Common myeloid progenitor, CD34-positive (primary cell): Measurements from ENCODE around the gene RALGDS. TPM values are rescaled to one million over a fixed set of nuclear protein-coding genes. Genes with fewer than 3 reads are reported as not detected.
"Not testable (repeated sequence)": the region's sequence is repeated elsewhere in the genome, so short reads cannot be mapped to it uniquely, and the experiment has no call there.

ENCODE experiments used
- CTCF ChIA-PET: fragments of 350-600 bp; sonication (Branson Sonifier 250); formaldehyde crosslinking; loops from one replicate; lab custom pipeline; 2021; ENCODE audit warnings: antibody characterized with exemption; lab: Charles Lee
- POLR2A ChIA-PET: fragments of 350-600 bp; sonication (Branson Sonifier 250); formaldehyde crosslinking; loops from one replicate; lab custom pipeline; 2021; ENCODE audit warnings: antibody characterized with exemption; lab: Charles Lee
- DNase-seq, 3 donors: peaks; one replicate each; pipeline versions ENCODE4 v3.0.0 to v3.0.0-alpha.2; 2013
- H3K27ac ChIP-seq, 2 experiments: 1 replicate in 1 of 2; 2 replicates in 1 of 2; pipeline ENCODE4 v1.7.0; 2013; ENCODE audit warnings: inconsistent platforms in 2 of 2, low read length in 2 of 2, mild to moderate bottlenecking in 2 of 2, low read depth in 1 of 2, moderate library complexity in 1 of 2; ENCODE audit not compliant: severe bottlenecking in 2 of 2, insufficient read depth in 1 of 2, poor library complexity in 1 of 2
- H3K27me3 ChIP-seq, 5 experiments: replicated peaks in 2 of 5; 1 replicate in 3 of 5; 2 replicates in 2 of 5; pipeline versions ENCODE4 v1.6.1 to v1.7.0; 2013; ENCODE audit warnings: low read length in 4 of 5, mild to moderate bottlenecking in 2 of 5, moderate library complexity in 2 of 5, inconsistent platforms in 1 of 5; ENCODE audit not compliant: insufficient read depth in 5 of 5, control insufficient read depth in 4 of 5
- H3K36me3 ChIP-seq, 4 experiments: 1 replicate in 2 of 4; 2 replicates in 2 of 4; pipeline versions ENCODE4 v1.6.1 to v1.7.0; 2013; ENCODE audit warnings: low read length in 3 of 4, control low read depth in 1 of 4, mild to moderate bottlenecking in 1 of 4; ENCODE audit not compliant: control insufficient read depth in 4 of 4, insufficient read depth in 4 of 4
- H3K4me1 ChIP-seq, 4 experiments: 1 replicate in 3 of 4; 2 replicates in 1 of 4; pipeline versions ENCODE4 v1.6.1 to v1.7.1; 2013; ENCODE audit warnings: low read length in 3 of 4, mild to moderate bottlenecking in 3 of 4, control low read depth in 1 of 4, inconsistent platforms in 1 of 4, moderate library complexity in 1 of 4; ENCODE audit not compliant: control insufficient read depth in 4 of 4, insufficient read depth in 4 of 4; ENCODE audit errors: control extremely low read depth in 1 of 4
- H3K4me3 ChIP-seq, 7 experiments: 1 replicate in 4 of 7; 2 replicates in 3 of 7; pipeline versions ENCODE4 v1.5.1 to v1.7.0; 2013; ENCODE audit warnings: mild to moderate bottlenecking in 7 of 7, low read length in 6 of 7, moderate library complexity in 6 of 7, inconsistent platforms in 2 of 7, low read depth in 2 of 7, control low read depth in 1 of 7; ENCODE audit not compliant: insufficient read depth in 4 of 7, control insufficient read depth in 1 of 7; ENCODE audit errors: extremely low read depth in 1 of 7
- H3K9me3 ChIP-seq, 5 experiments: 1 replicate in 4 of 5; 2 replicates in 1 of 5; pipeline versions ENCODE4 v1.6.1 to v1.7.1; 2013; ENCODE audit warnings: low read length in 4 of 5, mild to moderate bottlenecking in 2 of 5, inconsistent platforms in 1 of 5, low read depth in 1 of 5, moderate library complexity in 1 of 5; ENCODE audit not compliant: control insufficient read depth in 4 of 5, insufficient read depth in 2 of 5; ENCODE audit errors: control extremely low read depth in 1 of 5
- WGBS: methylation state at CpG from one replicate; pipeline ENCODE4 v1.1.5; 2013; ENCODE audit not compliant: insufficient coverage; 5-methylcytosine and 5-hydroxymethylcytosine counted together
- polyA plus RNA-seq: library from polyadenylated mRNA; unstranded; fragments of 120-200 nt; gene quantifications from one replicate; pipeline ENCODE4 v1.2.1, GENCODE V29; 2013

Gene RALGDS
- polyA plus RNA-seq, result 70.9 TPM

DNA sequence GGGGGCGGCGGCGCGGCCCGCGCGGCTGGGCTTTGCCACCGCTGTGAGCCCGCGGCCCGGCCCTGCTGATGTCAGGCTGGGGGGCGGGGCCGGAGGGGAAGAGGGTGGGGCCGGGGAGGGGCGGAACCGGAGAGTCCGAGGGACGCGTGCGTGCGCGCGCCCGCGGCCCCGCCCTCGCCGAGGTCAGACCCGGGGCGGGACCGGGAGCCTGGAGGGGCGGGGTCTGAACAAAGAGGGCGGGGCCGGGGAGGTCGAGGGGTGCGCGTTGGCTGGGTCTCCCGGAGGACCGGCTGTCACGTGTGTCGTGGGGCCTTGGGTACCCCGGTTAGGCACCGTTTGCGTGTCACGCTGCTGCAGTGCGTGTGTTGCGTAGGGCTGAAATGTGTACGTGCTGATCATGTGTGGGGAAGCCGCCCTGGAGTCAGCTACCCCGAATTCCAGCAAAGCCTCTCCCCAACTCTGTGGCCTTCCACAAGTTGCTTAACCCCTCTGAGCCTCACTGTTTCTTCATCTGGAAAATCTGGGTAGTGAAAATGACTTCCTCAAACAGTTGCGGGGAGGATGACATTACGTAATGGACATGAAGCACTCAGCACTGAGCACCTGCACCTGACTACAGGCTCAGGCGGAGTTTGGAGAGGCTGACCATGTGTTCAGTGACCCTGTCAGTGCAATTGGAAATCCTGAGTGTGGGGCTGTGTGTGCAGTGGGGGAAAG is at the start of gene RALGDS:
TSS of gene RALGDS (minus strand) at position 43 of the 717 bp plus-strand sequence. CDS start 86 bp downstream, outside the sequence.
- Histone ChIP-seq H3K4me1 (peaks cover 0 to 94% (median 81%) of the 10 kb centered on the region in 4 experiments), H3K4me3 (peak within 1 kb of the TSS; percentile 33 to 80 (median 68)), H3K27me3 (no peaks in the 10 kb centered on the region), H3K9me3 (no peaks in the 10 kb centered on the region), H3K27ac (peak within 1 kb of the TSS; percentile 68 to 74), H3K36me3 (peaks cover 0 to 13% (median 2%) of the 10 kb centered on the region in 4 experiments)
- CTCF ChIA-PET, result interaction anchor here (1.5 to 2.9 kb wide), 4 partner anchors 12 to 41 kb away, joined by 4 to 12 read pairs (median 9); no protein-coding TSS in a partner anchor
- WGBS, result 5% methylated on average over 27 of the region's 53 CpGs
- peak; percentile 85 to 93 (median 92) for DNase-seq
- POLR2A ChIA-PET, result interaction anchor here (1.6 to 12.6 kb wide), 4 partner anchors 9 to 24 kb away, joined by 3 to 111 read pairs (median 18); no protein-coding TSS in a partner anchor

DNA sequence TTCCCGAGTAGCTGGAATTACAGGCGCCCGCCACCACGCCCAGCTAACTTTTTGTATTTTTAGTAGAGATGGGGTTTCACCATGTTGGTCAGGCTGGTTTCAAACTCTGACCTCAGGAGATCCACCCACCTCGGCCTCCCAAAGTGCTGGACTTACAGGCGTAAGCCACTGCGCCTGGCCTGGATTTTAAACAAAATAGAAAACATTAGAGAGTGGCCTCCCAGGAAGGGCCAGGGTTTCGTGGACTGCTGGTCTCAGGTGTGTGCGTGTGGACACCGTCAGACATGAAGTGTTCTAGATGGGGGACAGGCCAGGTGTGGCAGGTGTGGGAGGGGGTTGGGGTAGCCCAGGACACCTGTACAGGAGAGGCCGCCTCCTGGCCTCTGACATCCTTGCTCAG is 49.7 kb upstream of the RALGDS start:
- Histone ChIP-seq H3K27me3 (no peaks in the 10 kb centered on the region), H3K9me3 (no peaks in the 10 kb centered on the region), H3K27ac (no peak overlapping the region), H3K4me1 (peaks cover 0 to 5% (median 0%) of the 10 kb centered on the region in 4 experiments), H3K4me3 (no peak overlapping the region), H3K36me3 (no peaks in the 10 kb centered on the region)
- ChIA-PET CTCF (interaction anchor here (1.0 to 2.4 kb wide), 2 partner anchors 12 to 15 kb away, joined by 4 to 10 read pairs; no protein-coding TSS in a partner anchor), POLR2A (interaction anchor here (0.7 kb wide), 1 partner anchor 10 kb away, joined by 4 read pairs; no protein-coding TSS in a partner anchor)
- WGBS, result 99% methylated on average over 8 of the region's 11 CpGs
- DNase-seq, result no peak

DNA sequence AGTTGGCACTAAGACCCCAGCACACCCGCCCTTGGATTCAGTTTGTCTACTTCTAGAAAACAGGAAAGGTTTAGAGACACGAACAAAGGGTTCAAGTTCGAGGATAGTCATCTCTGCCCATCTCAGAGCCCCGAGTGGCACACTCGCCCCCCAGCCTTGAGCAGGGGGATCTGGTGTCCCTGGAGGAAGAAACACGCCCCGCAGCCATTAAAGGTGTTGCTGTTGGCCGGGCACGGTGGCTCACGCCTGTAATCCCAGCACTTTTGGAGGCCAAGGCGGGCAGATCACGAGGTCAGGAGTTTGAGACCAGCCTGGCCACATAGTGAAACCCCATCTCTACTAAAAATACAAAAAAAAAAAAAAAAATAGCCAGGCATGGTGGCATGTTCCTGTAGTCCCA is 48.6 kb upstream of the RALGDS start:
- DNase-seq, H3K4me1 ChIP-seq, H3K36me3 ChIP-seq, POLR2A ChIA-PET, H3K27me3 ChIP-seq, H3K4me3 ChIP-seq, CTCF ChIA-PET, H3K9me3 ChIP-seq, H3K27ac ChIP-seq: not testable (repeated sequence)
- WGBS, result 97% methylated on average over 12 of the region's 12 CpGs

DNA sequence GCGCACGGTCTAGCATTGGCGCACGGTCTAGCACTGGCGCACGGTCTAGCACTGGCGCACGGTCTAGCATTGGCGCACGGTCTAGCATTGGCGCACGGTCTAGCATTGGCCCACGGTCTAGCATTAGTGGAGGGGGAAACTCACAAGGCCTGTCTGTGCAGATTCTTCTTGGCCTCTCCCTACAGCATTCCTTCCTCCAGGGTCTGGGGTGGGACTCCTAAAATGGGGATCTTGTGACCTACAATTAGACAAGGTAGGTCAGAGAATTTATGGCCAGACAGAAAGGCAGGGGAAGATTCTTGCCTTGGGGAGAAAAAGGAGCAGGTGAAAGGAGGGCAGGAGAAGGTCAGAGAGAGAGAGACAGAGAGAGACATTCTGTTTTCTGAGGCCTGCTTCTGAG is 48.1 kb upstream of the RALGDS start:
- POLR2A ChIA-PET, result no interaction called here
- no peaks in the 10 kb centered on the region for H3K27me3 ChIP-seq
- WGBS, result over 99% methylated on average over 13 of the region's 13 CpGs
- peaks cover 0 to 14% (median 9%) of the 10 kb centered on the region in 4 experiments for H3K4me1 ChIP-seq
- no peak overlapping the region for H3K27ac ChIP-seq
- DNase-seq, result no peak
- H3K9me3 ChIP-seq, result no peaks in the 10 kb centered on the region
- CTCF ChIA-PET, result interaction anchor here (3.4 kb wide), 1 partner anchor 17 kb away, joined by 14 read pairs; no protein-coding TSS in a partner anchor
- H3K36me3 ChIP-seq, result no peaks in the 10 kb centered on the region
- no peak overlapping the region for H3K4me3 ChIP-seq

DNA sequence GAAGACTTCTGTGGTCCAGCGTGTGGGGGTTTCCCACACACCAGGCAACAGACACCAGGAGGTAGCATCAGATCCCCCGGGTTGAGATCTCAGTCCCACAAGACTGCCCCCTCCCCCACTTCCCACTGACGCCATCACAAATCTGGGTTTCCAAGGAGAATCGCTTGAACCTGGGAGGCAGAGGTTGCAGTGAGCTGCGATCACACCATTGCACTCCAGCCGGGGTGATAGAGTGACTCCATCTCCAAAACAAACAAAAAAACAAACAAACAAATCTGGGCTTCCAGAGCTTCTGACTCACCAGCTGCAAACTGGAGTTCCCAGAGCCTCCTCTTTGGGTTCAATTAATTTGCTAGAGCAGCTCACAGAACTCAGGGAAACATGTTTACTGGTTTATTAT is 47.4 kb upstream of the RALGDS start:
- no peaks in the 10 kb centered on the region for H3K27me3 ChIP-seq
- POLR2A ChIA-PET, result no interaction called here

DNA sequence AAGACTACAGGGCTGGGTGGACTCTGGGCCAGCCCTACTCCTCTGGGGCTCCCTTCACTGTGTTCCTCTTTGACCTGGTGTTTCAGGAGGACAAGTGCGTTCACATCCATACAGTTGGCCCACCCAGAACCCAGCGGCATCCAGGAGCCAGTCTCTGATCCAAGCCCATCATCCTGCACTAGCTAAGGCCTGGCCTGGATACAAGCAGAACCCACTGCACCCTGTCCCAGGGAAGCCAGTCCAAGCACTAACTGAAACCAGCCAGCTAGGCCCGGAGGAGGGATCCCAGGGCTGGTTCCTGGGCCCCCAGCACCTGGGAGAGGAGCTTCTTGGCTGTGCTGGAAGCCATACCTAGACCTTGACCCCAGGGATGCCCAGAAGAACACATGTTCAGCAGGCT is 46.7 kb upstream of the RALGDS start:
- ChIA-PET CTCF (interaction anchor here (1.4 to 3.4 kb wide), 3 partner anchors 11 to 21 kb away, joined by 3 to 14 read pairs (median 4); no protein-coding TSS in a partner anchor), POLR2A (interaction anchor here (0.6 kb wide), 1 partner anchor 12 kb away, joined by 3 read pairs; no protein-coding TSS in a partner anchor)
- Histone ChIP-seq H3K4me1 (peaks cover 0 to 25% (median 22%) of the 10 kb centered on the region in 4 experiments), H3K36me3 (no peaks in the 10 kb centered on the region), H3K4me3 (no peak overlapping the region), H3K27me3 (no peaks in the 10 kb centered on the region), H3K27ac (no peak overlapping the region), H3K9me3 (no peaks in the 10 kb centered on the region)
- no peak for DNase-seq
- WGBS, result 100% methylated on average over 2 of the region's 3 CpGs

More for the DNA sequence above, 47.4 kb upstream of the RALGDS start:
- CTCF ChIA-PET, result interaction anchor here (3.4 kb wide), 1 partner anchor 18 kb away, joined by 14 read pairs; no protein-coding TSS in a partner anchor
- H3K36me3 ChIP-seq, result no peaks in the 10 kb centered on the region
- no peak overlapping the region for H3K27ac ChIP-seq
- no peak overlapping the region for H3K4me3 ChIP-seq
- H3K9me3 ChIP-seq, result no peaks in the 10 kb centered on the region
- DNase-seq, result no peak
- H3K4me1 ChIP-seq, result peaks cover 0 to 19% (median 15%) of the 10 kb centered on the region in 4 experiments
- 92% methylated on average over 2 of the region's 6 CpGs for WGBS
